Measurements from ENCODE around the gene TMPRSS11D. TPM values are rescaled to one million over a fixed set of nuclear protein-coding genes. Genes with fewer than 3 reads are reported as not detected.

TMPRSS11D gene
- total and polyA plus RNA-seq, 2 donors (not counting 1 experiment from before 2014, with no cell fraction given) = not detected

DNA sequence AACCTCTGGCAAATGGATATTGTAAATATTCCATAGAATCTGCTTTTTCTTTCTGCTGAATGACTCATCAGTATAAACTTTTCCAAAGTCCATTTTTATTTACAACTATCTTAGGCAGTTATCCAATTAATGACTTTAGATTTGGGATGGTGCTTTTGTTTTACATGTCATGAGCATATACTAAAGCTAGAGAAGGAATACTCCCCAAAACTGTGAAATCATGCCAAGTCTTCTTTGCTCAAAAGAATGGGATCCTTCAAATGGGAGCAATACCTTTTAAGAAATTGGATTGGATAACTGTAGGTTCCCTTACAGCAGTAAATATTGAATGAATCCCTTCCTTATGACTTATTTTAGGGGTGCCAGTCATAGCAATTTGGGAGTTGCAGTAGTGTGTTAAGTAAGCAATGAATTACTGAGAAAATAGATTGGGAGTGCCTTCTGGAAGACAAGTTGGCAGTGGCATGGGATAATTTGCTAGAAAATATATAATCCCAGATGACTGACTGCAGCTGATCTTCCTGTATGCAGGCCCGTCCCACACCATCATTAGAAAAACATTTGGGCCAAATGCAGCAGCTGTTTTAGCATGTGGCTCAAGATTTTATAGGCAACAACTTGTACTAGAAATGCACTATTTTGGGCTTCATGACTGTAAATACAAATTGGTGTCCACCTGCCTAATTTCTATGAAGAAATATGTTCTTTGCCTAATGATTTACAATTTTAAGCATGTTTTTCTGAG, 2.8 kb downstream of the TMPRSS11D start:
- Histone ChIP-seq H3K79me2 (ENCODE audit: control insufficient read depth, insufficient read depth, low read length) (no peaks in the 10 kb centered on the region), H3K36me3 (ENCODE audit: control insufficient read depth, insufficient read depth, low read length) (no peaks in the 10 kb centered on the region), H2AFZ (ENCODE audit: low read length) (no peak overlapping the region), H3K4me2 (ENCODE audit: extremely low read depth, insufficient read depth, low read length) (no peak overlapping the region), H3K9me3 (ENCODE audit: control insufficient read depth, insufficient read depth, low read depth, low read length) (no peaks in the 10 kb centered on the region), H3K4me1 (ENCODE audit: control insufficient read depth, extremely low read depth, insufficient read depth, low read length) (peaks cover 4% of the 10 kb centered on the region), H3K27me3 (ENCODE audit: control insufficient read depth, insufficient read depth, low read length) (no peaks in the 10 kb centered on the region), H3K27ac (ENCODE audit: insufficient read depth, low read length) (no peak overlapping the region), H4K20me1 (ENCODE audit: control insufficient read depth, extremely low read depth, insufficient read depth, low read length) (no peaks in the 10 kb centered on the region), H3K9ac (ENCODE audit: insufficient read depth, low read length) (no peak overlapping the region), H3K4me3 (replicated peaks in 1 of 4; ENCODE audit: control extremely low read depth in 1 of 4, insufficient read depth in 1 of 4, low read depth in 3 of 4, low read length in 4 of 4) (no peak overlapping the region)
- no peak for TF ChIP-seq EZH2 (IDR thresholded peaks at IDR 0.05; ENCODE audit: low read length, missing control alignments)
- TF ChIP-seq, protein P1, sequence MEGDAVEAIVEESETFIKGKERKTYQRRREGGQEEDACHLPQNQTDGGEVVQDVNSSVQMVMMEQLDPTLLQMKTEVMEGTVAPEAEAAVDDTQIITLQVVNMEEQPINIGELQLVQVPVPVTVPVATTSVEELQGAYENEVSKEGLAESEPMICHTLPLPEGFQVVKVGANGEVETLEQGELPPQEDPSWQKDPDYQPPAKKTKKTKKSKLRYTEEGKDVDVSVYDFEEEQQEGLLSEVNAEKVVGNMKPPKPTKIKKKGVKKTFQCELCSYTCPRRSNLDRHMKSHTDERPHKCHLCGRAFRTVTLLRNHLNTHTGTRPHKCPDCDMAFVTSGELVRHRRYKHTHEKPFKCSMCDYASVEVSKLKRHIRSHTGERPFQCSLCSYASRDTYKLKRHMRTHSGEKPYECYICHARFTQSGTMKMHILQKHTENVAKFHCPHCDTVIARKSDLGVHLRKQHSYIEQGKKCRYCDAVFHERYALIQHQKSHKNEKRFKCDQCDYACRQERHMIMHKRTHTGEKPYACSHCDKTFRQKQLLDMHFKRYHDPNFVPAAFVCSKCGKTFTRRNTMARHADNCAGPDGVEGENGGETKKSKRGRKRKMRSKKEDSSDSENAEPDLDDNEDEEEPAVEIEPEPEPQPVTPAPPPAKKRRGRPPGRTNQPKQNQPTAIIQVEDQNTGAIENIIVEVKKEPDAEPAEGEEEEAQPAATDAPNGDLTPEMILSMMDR (conservative IDR thresholded peaks at IDR 0.05 in 1 of 2, IDR thresholded peaks at IDR 0.05 in 1 of 2; ENCODE audit: low read depth in 1 of 2, low read length in 2 of 2) = no peak
- peak in 1 of 2 donors; percentile 20 for DNase-seq (ENCODE audit: low read depth in 2 of 2)

DNA sequence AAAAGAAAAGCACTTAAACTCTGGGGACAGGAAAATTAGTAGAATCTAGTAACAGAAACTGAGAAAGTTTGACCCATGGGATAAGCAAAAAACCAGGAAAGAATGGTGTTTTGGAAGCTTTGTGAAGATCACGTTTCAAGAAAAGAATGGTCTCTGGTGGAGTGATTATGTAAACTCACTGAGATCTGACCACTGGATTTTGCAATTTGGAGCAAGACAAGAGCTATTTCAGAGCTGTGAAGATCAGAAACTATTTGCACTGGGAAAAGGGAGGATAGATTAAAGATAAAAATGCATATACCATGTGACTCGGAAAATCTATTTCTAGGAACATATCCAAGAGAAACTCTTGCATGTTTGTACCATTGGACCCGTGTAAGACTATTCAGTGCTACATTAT, 4.3 kb downstream of the TMPRSS11D start:
- H3K9ac ChIP-seq (ENCODE audit: insufficient read depth, low read length) = no peak overlapping the region
- H3K9me3 ChIP-seq (ENCODE audit: control insufficient read depth, insufficient read depth, low read depth, low read length) = no peaks in the 10 kb centered on the region
- no peak for DNase-seq (ENCODE audit: low read depth in 2 of 2)
- no peak for TF ChIP-seq EZH2 (IDR thresholded peaks at IDR 0.05; ENCODE audit: low read length, missing control alignments)
- TF ChIP-seq, protein P1 (conservative IDR thresholded peaks at IDR 0.05 in 1 of 2, IDR thresholded peaks at IDR 0.05 in 1 of 2; ENCODE audit: low read depth in 1 of 2, low read length in 2 of 2) = no peak
- H3K27me3 ChIP-seq (ENCODE audit: control insufficient read depth, insufficient read depth, low read length) = no peaks in the 10 kb centered on the region
- peaks cover 2% of the 10 kb centered on the region for H3K4me1 ChIP-seq (ENCODE audit: control insufficient read depth, extremely low read depth, insufficient read depth, low read length)
- no peak overlapping the region for H3K4me3 ChIP-seq (replicated peaks in 1 of 4; ENCODE audit: control extremely low read depth in 1 of 4, insufficient read depth in 1 of 4, low read depth in 3 of 4, low read length in 4 of 4)
- no peaks in the 10 kb centered on the region for H4K20me1 ChIP-seq (ENCODE audit: control insufficient read depth, extremely low read depth, insufficient read depth, low read length)
- H3K4me2 ChIP-seq (ENCODE audit: extremely low read depth, insufficient read depth, low read length) = no peak overlapping the region
- H3K36me3 ChIP-seq (ENCODE audit: control insufficient read depth, insufficient read depth, low read length) = no peaks in the 10 kb centered on the region
- H3K27ac ChIP-seq (ENCODE audit: insufficient read depth, low read length) = no peak overlapping the region
- no peaks in the 10 kb centered on the region for H3K79me2 ChIP-seq (ENCODE audit: control insufficient read depth, insufficient read depth, low read length)
- H2AFZ ChIP-seq (ENCODE audit: low read length) = no peak overlapping the region

DNA sequence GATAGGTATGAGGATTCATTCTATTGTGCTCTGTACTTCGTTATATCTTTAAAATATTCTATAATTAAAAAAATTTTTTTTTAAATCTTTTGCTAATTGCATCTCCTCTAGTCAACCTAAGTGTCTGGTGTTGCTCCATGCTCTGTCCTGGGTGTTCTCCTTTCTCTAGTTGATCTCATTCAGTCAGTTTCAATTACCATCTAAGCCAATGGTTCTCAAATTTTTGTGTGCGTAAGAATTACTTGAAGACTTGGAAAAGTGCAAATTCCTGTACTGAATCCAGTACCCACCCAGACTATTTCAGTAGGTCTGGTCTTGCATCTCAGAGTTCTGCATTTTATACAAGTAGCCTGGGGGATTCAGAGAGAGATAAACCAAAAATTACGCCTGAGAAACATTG, 6.7 kb downstream of the TMPRSS11D start:
- H3K27me3 ChIP-seq (ENCODE audit: control insufficient read depth, insufficient read depth, low read length) = no peaks in the 10 kb centered on the region
- H3K36me3 ChIP-seq (ENCODE audit: control insufficient read depth, insufficient read depth, low read length) = no peaks in the 10 kb centered on the region
- H3K9ac ChIP-seq (ENCODE audit: insufficient read depth, low read length) = no peak overlapping the region
- H3K4me1 ChIP-seq (ENCODE audit: control insufficient read depth, extremely low read depth, insufficient read depth, low read length) = peaks cover 2% of the 10 kb centered on the region
- H4K20me1 ChIP-seq (ENCODE audit: control insufficient read depth, extremely low read depth, insufficient read depth, low read length) = no peaks in the 10 kb centered on the region
- TF ChIP-seq, protein P1 (conservative IDR thresholded peaks at IDR 0.05 in 1 of 2, IDR thresholded peaks at IDR 0.05 in 1 of 2; ENCODE audit: low read depth in 1 of 2, low read length in 2 of 2) = no peak
- TF ChIP-seq EZH2 (IDR thresholded peaks at IDR 0.05; ENCODE audit: low read length, missing control alignments) = no peak
- H3K79me2 ChIP-seq (ENCODE audit: control insufficient read depth, insufficient read depth, low read length) = no peaks in the 10 kb centered on the region
- no peak overlapping the region for H3K4me2 ChIP-seq (ENCODE audit: extremely low read depth, insufficient read depth, low read length)
- no peak overlapping the region for H3K27ac ChIP-seq (ENCODE audit: insufficient read depth, low read length)
- H3K4me3 ChIP-seq (replicated peaks in 1 of 4; ENCODE audit: control extremely low read depth in 1 of 4, insufficient read depth in 1 of 4, low read depth in 3 of 4, low read length in 4 of 4) = no peak overlapping the region
- no peak overlapping the region for H2AFZ ChIP-seq (ENCODE audit: low read length)
- DNase-seq (ENCODE audit: low read depth in 2 of 2) = no peak
- no peaks in the 10 kb centered on the region for H3K9me3 ChIP-seq (ENCODE audit: control insufficient read depth, insufficient read depth, low read depth, low read length)
